Adipocyte (in vitro differentiated cells): Measurements from ENCODE around the gene NCR3LG1.

Source experiments
- DNase-seq: peaks from one replicate; pipeline ENCODE4 v3.0.0-alpha.2; 2015; ENCODE audit warnings: low read depth
- H3K27me3 ChIP-seq: replicated peaks from 2 replicates; pipeline ENCODE4 v1.7.0; 2013; ENCODE audit warnings: mild to moderate bottlenecking, low read length, moderate library complexity; ENCODE audit not compliant: control insufficient read depth, insufficient read depth
- H3K36me3 ChIP-seq: 2 replicates; pipeline ENCODE4 v1.7.0; 2013; ENCODE audit warnings: low read length, mild to moderate bottlenecking, moderate library complexity; ENCODE audit not compliant: control insufficient read depth, insufficient read depth, severe bottlenecking
- H3K4me1 ChIP-seq: 2 replicates; pipeline ENCODE4 v1.7.0; 2013; ENCODE audit warnings: mild to moderate bottlenecking, low read length, moderate library complexity; ENCODE audit not compliant: control insufficient read depth, insufficient read depth
- H3K4me3 ChIP-seq: 2 replicates; pipeline ENCODE4 v1.7.0; 2013; ENCODE audit warnings: mild to moderate bottlenecking, low read length, moderate library complexity
- H3K9ac ChIP-seq: 2 replicates; pipeline ENCODE4 v1.7.0; 2013; ENCODE audit warnings: mild to moderate bottlenecking, low read length, moderate library complexity
- H3K9me3 ChIP-seq: 2 replicates; pipeline ENCODE4 v1.7.0; 2013; ENCODE audit warnings: mild to moderate bottlenecking, low read length, moderate library complexity; ENCODE audit not compliant: control insufficient read depth

NCR3LG1 gene

GRCh38 chr11:17396598-17397310, 45.2 kb downstream of the NCR3LG1 start:
- H3K9ac ChIP-seq = no peak overlapping the region
- DNase-seq = no peak
- no peak overlapping the region for H3K4me3 ChIP-seq
- H3K9me3 ChIP-seq = no peaks in the 10 kb centered on the region
- H3K27me3 ChIP-seq = peaks cover 32% of the 10 kb centered on the region
- H3K36me3 ChIP-seq = no peaks in the 10 kb centered on the region
- H3K4me1 ChIP-seq = no peaks in the 10 kb centered on the region

DNA sequence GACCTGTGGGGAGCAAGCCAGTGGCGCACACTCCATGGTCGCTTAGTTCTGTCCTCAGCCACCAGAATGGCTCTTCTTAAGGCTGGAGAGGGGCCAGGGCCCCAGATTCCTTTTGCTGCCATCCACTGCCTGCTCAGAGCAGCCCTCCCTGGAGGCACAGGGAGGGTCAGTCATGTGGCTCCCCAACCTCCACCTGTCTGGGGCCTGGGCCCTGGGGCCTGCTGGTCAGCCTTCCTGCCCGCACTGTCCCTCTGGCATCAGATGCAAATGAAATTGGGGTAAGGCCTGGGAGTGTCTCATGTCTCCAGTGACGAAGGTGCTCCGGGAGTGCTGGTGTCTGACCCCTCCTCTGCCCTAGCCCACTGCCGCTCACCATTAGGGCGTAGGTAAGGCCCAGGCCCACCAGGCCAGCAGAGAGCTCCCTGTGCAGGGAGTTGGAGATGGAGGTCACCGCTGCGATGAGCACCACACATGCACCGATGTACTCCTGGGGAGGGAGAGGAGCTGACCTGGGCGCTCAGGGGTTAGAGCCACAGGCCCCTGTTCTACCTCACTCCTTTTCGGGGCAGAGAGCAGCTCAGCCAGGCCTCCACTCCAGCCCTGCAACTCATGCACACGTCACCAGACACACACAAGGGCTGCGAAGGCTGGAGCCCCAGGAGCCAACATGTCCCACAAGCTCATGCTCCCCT, 45.9 kb downstream of the NCR3LG1 start:
- Histone ChIP-seq H3K9me3 (no peaks in the 10 kb centered on the region), H3K4me3 (no peak overlapping the region), H3K27me3 (peaks cover 31% of the 10 kb centered on the region), H3K9ac (no peak overlapping the region), H3K36me3 (no peaks in the 10 kb centered on the region), H3K4me1 (no peaks in the 10 kb centered on the region)
- no peak for DNase-seq

DNA sequence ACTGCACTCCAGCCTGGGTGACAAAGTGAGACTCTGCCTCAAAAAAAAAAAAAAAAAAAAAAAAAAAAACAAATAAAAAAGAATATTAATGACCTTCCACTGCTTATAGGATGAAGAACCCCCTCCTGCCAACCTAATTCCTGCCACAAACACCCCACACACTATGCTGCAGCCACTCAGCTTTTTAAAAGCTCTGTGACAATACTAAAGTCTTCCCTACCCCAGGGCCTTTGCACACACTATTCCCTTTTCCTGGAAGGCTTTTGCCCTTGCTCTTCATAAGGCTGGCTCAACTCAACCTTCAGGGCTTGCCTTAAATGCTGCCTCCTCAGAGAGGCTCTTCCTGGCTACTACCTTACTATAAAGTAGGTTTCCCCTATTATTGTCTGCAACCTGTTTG, 47.6 kb downstream of the NCR3LG1 start:
- peaks cover 31% of the 10 kb centered on the region for H3K27me3 ChIP-seq
- no peak overlapping the region for H3K9ac ChIP-seq
- no peaks in the 10 kb centered on the region for H3K9me3 ChIP-seq
- no peaks in the 10 kb centered on the region for H3K4me1 ChIP-seq
- no peak overlapping the region for H3K4me3 ChIP-seq
- no peak for DNase-seq
- no peaks in the 10 kb centered on the region for H3K36me3 ChIP-seq

GRCh38 chr11:17400048-17400775, 48.6 kb downstream of the NCR3LG1 start:
- H3K4me1 ChIP-seq = no peaks in the 10 kb centered on the region
- H3K4me3 ChIP-seq = no peak overlapping the region
- no peak overlapping the region for H3K9ac ChIP-seq
- H3K9me3 ChIP-seq = no peaks in the 10 kb centered on the region
- DNase-seq = no peak
- no peaks in the 10 kb centered on the region for H3K36me3 ChIP-seq
- H3K27me3 ChIP-seq = peaks cover 23% of the 10 kb centered on the region

DNA sequence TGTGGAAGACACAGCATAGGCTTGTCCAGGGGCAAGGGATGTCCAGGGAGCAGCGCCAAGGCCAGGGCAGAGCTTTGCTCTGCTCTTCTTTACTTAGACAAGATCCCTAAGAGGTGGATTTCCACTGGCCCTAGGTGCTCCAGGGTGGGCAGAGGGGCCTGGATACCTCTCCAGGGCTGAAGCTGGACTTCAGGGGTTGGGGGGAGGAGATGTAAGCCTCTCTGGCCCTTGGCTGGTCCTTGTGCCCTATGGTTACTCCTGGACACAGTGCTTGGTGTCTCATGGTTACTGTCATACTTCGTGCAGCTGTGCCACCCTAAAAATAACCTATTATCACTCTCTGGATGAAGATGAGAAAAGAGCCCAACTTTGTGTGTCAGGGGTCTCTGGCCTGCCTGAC, 49.7 kb downstream of the NCR3LG1 start:
- H3K9me3 ChIP-seq = no peaks in the 10 kb centered on the region
- H3K9ac ChIP-seq = no peak overlapping the region
- peaks cover 6% of the 10 kb centered on the region for H3K4me1 ChIP-seq
- peaks cover 18% of the 10 kb centered on the region for H3K27me3 ChIP-seq
- no peak for DNase-seq
- H3K36me3 ChIP-seq = no peaks in the 10 kb centered on the region
- H3K4me3 ChIP-seq = no peak overlapping the region

GRCh38 chr11:17401841-17402240, 50.2 kb downstream of the NCR3LG1 start:
- DNase-seq = no peak
- Histone ChIP-seq H3K36me3 (no peaks in the 10 kb centered on the region), H3K4me3 (no peak overlapping the region), H3K9ac (no peak overlapping the region), H3K27me3 (peaks cover 19% of the 10 kb centered on the region), H3K9me3 (no peaks in the 10 kb centered on the region), H3K4me1 (peaks cover 9% of the 10 kb centered on the region)

- H3K4me3 ChIP-seq = no peak overlapping the region
- no peak for DNase-seq
- no peaks in the 10 kb centered on the region for H3K36me3 ChIP-seq
Observed at GRCh38 chr11:17402486-17402885, 50.9 kb downstream of the NCR3LG1 start.

DNA sequence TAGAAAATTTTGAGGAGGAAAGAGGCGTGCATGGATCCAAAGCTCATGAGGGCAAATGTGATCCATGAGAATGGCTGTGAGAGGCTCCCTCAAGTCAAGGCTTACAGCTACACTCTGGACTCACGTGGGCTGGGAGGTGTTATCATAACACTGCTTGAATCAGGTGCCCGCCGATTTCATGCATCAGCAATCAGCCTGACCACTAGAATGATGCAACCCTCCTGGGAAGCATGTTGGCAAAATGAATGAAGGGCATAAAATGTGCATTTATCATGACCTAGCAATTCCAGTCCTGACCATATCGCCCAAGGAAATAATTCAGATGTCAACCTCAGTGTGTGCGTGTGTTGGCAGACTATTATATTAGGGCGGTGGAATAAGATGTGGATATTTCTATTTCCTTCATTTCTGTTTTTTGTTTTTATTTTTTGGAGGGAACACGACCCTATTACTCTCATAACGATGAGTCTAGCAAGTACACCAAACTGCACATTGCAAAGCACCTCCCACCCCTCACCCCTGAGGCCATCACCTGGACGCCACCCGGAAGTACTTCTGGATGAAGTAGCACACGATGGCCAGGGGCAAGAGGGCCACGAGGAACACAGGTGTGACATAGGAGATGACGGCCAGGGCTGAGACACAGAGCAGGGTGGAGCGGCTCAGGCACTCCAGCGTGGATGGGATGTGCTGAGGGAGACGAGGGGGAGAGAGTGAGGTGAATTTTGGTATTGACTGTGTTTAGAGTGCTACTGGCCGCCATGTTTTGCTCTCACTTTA, 52.6 kb downstream of the NCR3LG1 start:
- no peak overlapping the region for H3K9ac ChIP-seq
- no peaks in the 10 kb centered on the region for H3K9me3 ChIP-seq
- no peak overlapping the region for H3K4me3 ChIP-seq
- peak; percentile 10 for DNase-seq
- H3K36me3 ChIP-seq = no peaks in the 10 kb centered on the region
- H3K4me1 ChIP-seq = peaks cover 9% of the 10 kb centered on the region
- H3K27me3 ChIP-seq = peaks cover 21% of the 10 kb centered on the region

More at GRCh38 chr11:17402486-17402885, 50.9 kb downstream of the NCR3LG1 start:
- H3K27me3 ChIP-seq = peaks cover 20% of the 10 kb centered on the region
- peaks cover 9% of the 10 kb centered on the region for H3K4me1 ChIP-seq
- no peak overlapping the region for H3K9ac ChIP-seq
- no peaks in the 10 kb centered on the region for H3K9me3 ChIP-seq

DNA sequence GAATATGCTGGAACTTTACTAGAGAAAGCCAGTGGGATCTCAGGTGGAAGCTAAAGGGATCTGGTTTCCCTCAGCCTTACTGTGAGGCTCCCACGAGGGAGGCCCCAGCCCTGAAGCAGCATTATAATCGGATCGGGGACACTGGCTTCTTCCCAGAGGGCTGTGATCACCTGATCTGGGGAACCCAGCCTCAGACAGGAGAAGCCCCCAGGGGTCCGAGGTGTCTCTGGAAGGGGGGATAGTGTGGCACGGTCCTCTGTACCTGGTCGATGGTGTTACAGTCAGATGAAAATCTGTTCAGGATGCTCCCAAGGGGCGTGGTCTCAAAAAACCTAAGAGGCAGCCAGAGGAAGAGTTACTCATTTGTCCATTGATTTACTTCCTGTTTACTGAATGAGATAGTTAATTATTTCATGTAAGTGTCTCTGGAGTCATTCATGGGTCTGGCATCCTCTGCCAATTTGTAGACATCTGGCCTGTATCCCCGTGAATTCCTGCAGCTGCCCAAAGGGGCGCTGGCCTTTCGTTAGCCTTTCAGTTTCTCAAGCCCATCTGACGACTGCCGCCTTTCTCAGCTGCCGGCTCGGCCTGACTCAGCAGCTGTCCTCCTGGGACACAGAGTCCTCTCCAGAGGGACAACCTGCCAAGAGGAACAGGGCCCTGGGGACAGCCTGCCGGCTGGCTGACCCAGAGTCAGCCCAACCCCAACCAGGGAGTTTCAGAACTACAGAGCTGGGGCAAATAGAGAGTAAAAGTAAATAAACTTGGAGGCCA, 53.8 kb downstream of the NCR3LG1 start:
- Histone ChIP-seq H3K9me3 (no peaks in the 10 kb centered on the region), H3K4me1 (peaks cover 9% of the 10 kb centered on the region), H3K36me3 (no peaks in the 10 kb centered on the region), H3K9ac (no peak overlapping the region), H3K4me3 (no peak overlapping the region), H3K27me3 (peaks cover 21% of the 10 kb centered on the region)
- DNase-seq = peak; percentile 54

- DNase-seq = no peak
- Histone ChIP-seq H3K4me1 (peaks cover 9% of the 10 kb centered on the region), H3K4me3 (no peak overlapping the region), H3K9ac (no peak overlapping the region), H3K9me3 (no peaks in the 10 kb centered on the region), H3K27me3 (peaks cover 29% of the 10 kb centered on the region), H3K36me3 (no peaks in the 10 kb centered on the region)
Observed at GRCh38 chr11:17406082-17406817, 54.6 kb downstream of the NCR3LG1 start.
